ENCODE results near the gene JAZF1. TPM values are rescaled to one million over a fixed set of nuclear protein-coding genes. Genes with fewer than 3 reads are reported as not detected.

JAZF1 gene
- total RNA-seq, 1 experiment from 2014 or later = 0.90 TPM

GRCh38 chr7:28191184-28191583 is 10.6 kb upstream of the JAZF1 start:
- ChIA-PET CTCF (no interaction called here), POLR2A (ENCODE audit: unreplicated experiment) (no interaction called here)
- H3K36me3 ChIP-seq (ENCODE audit: low read depth) = no peaks in the 10 kb centered on the region
- H3K4me2 ChIP-seq = no peak overlapping the region
- intact Hi-C loops (cut with micrococcal nuclease; ENCODE audit: unreplicated experiment) = no loop called here
- no peaks in the 10 kb centered on the region for H3K79me2 ChIP-seq (ENCODE audit: low read depth)
- BruUV-seq (replicated peaks) = no TSS peak
- no peak overlapping the region for H3K27ac ChIP-seq
- H3K4me1 ChIP-seq (replicated peaks; ENCODE audit: insufficient read depth) = no peaks in the 10 kb centered on the region
- no peaks in the 10 kb centered on the region for H4K20me1 ChIP-seq (ENCODE audit: insufficient read depth)
- H3K9me3 ChIP-seq (ENCODE audit: insufficient read depth, low read depth) = 0 out of 2 replicates have a peak, but pooled peaks cover 3% of the 10 kb centered on the region
- TF ChIP-seq CTCF (conservative IDR thresholded peaks at IDR 0.05) = no peak
- TF ChIP-seq EZH2 (IDR thresholded peaks at IDR 0.05; ENCODE audit: low read depth) = no peak
- peaks cover 11% of the 10 kb centered on the region for H3K27me3 ChIP-seq (ENCODE audit: insufficient read depth, low read depth)
- H3F3A ChIP-seq (ENCODE audit: insufficient read depth, low read depth) = no peaks in the 10 kb centered on the region
- no peak overlapping the region for H3K4me3 ChIP-seq
- no peak for DNase-seq
- H3K9me2 ChIP-seq (ENCODE audit: insufficient read depth) = no peaks in the 10 kb centered on the region
- no peak overlapping the region for H2AFZ ChIP-seq

- no peak for DNase-seq
- Histone ChIP-seq H2AFZ (no peak overlapping the region), H3K79me2 (ENCODE audit: low read depth) (no peaks in the 10 kb centered on the region), H3K4me1 (replicated peaks; ENCODE audit: insufficient read depth) (no peaks in the 10 kb centered on the region), H3K27ac (no peak overlapping the region), H3K4me2 (no peak overlapping the region), H3K27me3 (ENCODE audit: insufficient read depth, low read depth) (peaks cover 11% of the 10 kb centered on the region), H3F3A (ENCODE audit: insufficient read depth, low read depth) (no peaks in the 10 kb centered on the region), H4K20me1 (ENCODE audit: insufficient read depth) (no peaks in the 10 kb centered on the region), H3K9me2 (ENCODE audit: insufficient read depth) (no peaks in the 10 kb centered on the region), H3K4me3 (no peak overlapping the region), H3K36me3 (ENCODE audit: low read depth) (no peaks in the 10 kb centered on the region), H3K9me3 (ENCODE audit: insufficient read depth, low read depth) (0 out of 2 replicates have a peak, but pooled peaks cover 3% of the 10 kb centered on the region)
- TF ChIP-seq CTCF (conservative IDR thresholded peaks at IDR 0.05) = no peak
- TF ChIP-seq EZH2 (IDR thresholded peaks at IDR 0.05; ENCODE audit: low read depth) = no peak
- POLR2A ChIA-PET (ENCODE audit: unreplicated experiment) = no interaction called here
- CTCF ChIA-PET = no interaction called here
- intact Hi-C loops (cut with micrococcal nuclease; ENCODE audit: unreplicated experiment) = no loop called here
- BruUV-seq (replicated peaks) = no TSS peak
Observed at GRCh38 chr7:28190077-28190710, 9.6 kb upstream of the JAZF1 start.

- H3K27ac ChIP-seq = no peak overlapping the region
- H3K36me3 ChIP-seq (ENCODE audit: low read depth) = no peaks in the 10 kb centered on the region
- TF ChIP-seq CTCF (conservative IDR thresholded peaks at IDR 0.05) (no peak), EZH2 (IDR thresholded peaks at IDR 0.05; ENCODE audit: low read depth) (no peak)
- no peak overlapping the region for H2AFZ ChIP-seq
- no peak overlapping the region for H3K4me3 ChIP-seq
- no peaks in the 10 kb centered on the region for H3K9me2 ChIP-seq (ENCODE audit: insufficient read depth)
- CTCF ChIA-PET = no interaction called here
- intact Hi-C loops (cut with micrococcal nuclease; ENCODE audit: unreplicated experiment) = no loop called here
- DNase-seq = no peak
- H4K20me1 ChIP-seq (ENCODE audit: insufficient read depth) = no peaks in the 10 kb centered on the region
- H3K9me3 ChIP-seq (ENCODE audit: insufficient read depth, low read depth) = 0 out of 2 replicates have a peak, but pooled peaks cover 3% of the 10 kb centered on the region
- peaks cover 11% of the 10 kb centered on the region for H3K27me3 ChIP-seq (ENCODE audit: insufficient read depth, low read depth)
- POLR2A ChIA-PET (ENCODE audit: unreplicated experiment) = no interaction called here
- no TSS peak for BruUV-seq (replicated peaks)
- H3K4me2 ChIP-seq = no peak overlapping the region
- no peaks in the 10 kb centered on the region for H3F3A ChIP-seq (ENCODE audit: insufficient read depth, low read depth)
- H3K79me2 ChIP-seq (ENCODE audit: low read depth) = no peaks in the 10 kb centered on the region
- no peaks in the 10 kb centered on the region for H3K4me1 ChIP-seq (replicated peaks; ENCODE audit: insufficient read depth)
Observed at GRCh38 chr7:28187012-28187411, 6.4 kb upstream of the JAZF1 start.

Measured in PC-9 (cell line).